WTC11 (cell line): Measurements from ENCODE around the gene EID2B. TPM values are rescaled to one million over a fixed set of nuclear protein-coding genes. Genes with fewer than 3 reads are reported as not detected.

Source experiments
- ATAC-seq: fragments of 200-7000 bp; cut with Tn5 transposase; 2 replicates; pipeline ENCODE4 v1.10.0; 2021; ENCODE audit warnings: mild to moderate bottlenecking, moderate library complexity
- CTCF ChIA-PET: fragments of 300-600 bp; sonication (Branson Sonifier 250); formaldehyde crosslinking; loops from one replicate; lab custom pipeline; 2021; ENCODE audit warnings: antibody characterized with exemption; lab: Charles Lee
- POLR2A ChIA-PET: fragments of 350-600 bp; sonication (Branson Sonifier 250); formaldehyde crosslinking; loops from one replicate; lab custom pipeline; 2021; ENCODE audit warnings: antibody characterized with exemption; lab: Charles Lee
- DNase-seq: peaks from one replicate; pipeline ENCODE4 v3.0.0; 2021; ENCODE audit warnings: low spot score
- H3K27ac Mint-ChIP-seq: 2 replicates; pipeline ENCODE4 v1.8.0; 2021; ENCODE audit warnings: mixed read lengths
- H3K27me3 Mint-ChIP-seq: 2 replicates; pipeline ENCODE4 v1.8.0; 2021; ENCODE audit warnings: low read depth, mild to moderate bottlenecking, moderate library complexity, mixed read lengths
- H3K36me3 Mint-ChIP-seq: 2 replicates; pipeline ENCODE4 v1.8.0; 2021; ENCODE audit warnings: mixed read lengths
- H3K4me1 Mint-ChIP-seq: 2 replicates; pipeline ENCODE4 v1.8.0; 2022; ENCODE audit warnings: mixed read lengths
- H3K4me3 Mint-ChIP-seq: 2 replicates; pipeline ENCODE4 v1.8.0; 2021; ENCODE audit warnings: mild to moderate bottlenecking, moderate library complexity, mixed read lengths
- H3K9me3 Mint-ChIP-seq: 2 replicates; pipeline ENCODE4 v1.8.0; 2021; ENCODE audit warnings: mixed read lengths
- ATF1 ChIP-seq: sonication (generic); formaldehyde crosslinking; IDR thresholded peaks from 2 replicates; pipeline ENCODE4 v1.8.1; 2023; ENCODE audit warnings: mild to moderate bottlenecking, moderate library complexity, missing genetic modification reagents
- E2F4 ChIP-seq: sonication (generic); formaldehyde crosslinking; IDR thresholded peaks from 2 replicates; pipeline ENCODE4 v1.8.1; 2022; ENCODE audit warnings: low read depth, mild to moderate bottlenecking, moderate library complexity, missing genetic modification reagents, borderline replicate concordance
- ESRRA ChIP-seq: sonication (generic); formaldehyde crosslinking; IDR thresholded peaks from 2 replicates; pipeline ENCODE4 v1.8.1; 2022; ENCODE audit warnings: mild to moderate bottlenecking, missing genetic modification reagents, borderline replicate concordance
- FOXP1 ChIP-seq: sonication (generic); formaldehyde crosslinking; IDR thresholded peaks from 2 replicates; pipeline ENCODE4 v1.8.0; 2022; ENCODE audit warnings: missing genetic modification reagents, mild to moderate bottlenecking, moderate library complexity, borderline replicate concordance
- HMGXB4 ChIP-seq: sonication (generic); formaldehyde crosslinking; IDR thresholded peaks from 2 replicates; pipeline ENCODE4 v1.8.1; 2023; ENCODE audit warnings: mild to moderate bottlenecking, moderate library complexity, missing genetic modification reagents
- PRRX2 ChIP-seq: fragments of 250-450 bp; sonication (Bioruptor Pico); IDR thresholded peaks from 2 replicates; pipeline ENCODE4 v1.8.0; 2021; ENCODE audit warnings: mild to moderate bottlenecking
- TCF7 ChIP-seq: sonication (generic); formaldehyde crosslinking; IDR thresholded peaks from 2 replicates; pipeline ENCODE4 v1.8.0; 2022; ENCODE audit warnings: mild to moderate bottlenecking, low read depth, missing genetic modification reagents, moderate library complexity
- ZMAT4 ChIP-seq: fragments of 250-450 bp; sonication (Bioruptor Pico); IDR thresholded peaks from 2 replicates; pipeline ENCODE4 v1.9.0; 2021; ENCODE audit warnings: mild to moderate bottlenecking
- ZNF232 ChIP-seq: sonication (generic); formaldehyde crosslinking; IDR thresholded peaks from 2 replicates; pipeline ENCODE4 v1.8.0; 2022; ENCODE audit warnings: mild to moderate bottlenecking, missing genetic modification reagents
- ZNF317 ChIP-seq: sonication (generic); formaldehyde crosslinking; IDR thresholded peaks from 2 replicates; pipeline ENCODE4 v1.8.1; 2023; ENCODE audit warnings: low read depth, mild to moderate bottlenecking, moderate library complexity, missing genetic modification reagents, borderline replicate concordance
- ZNF416 ChIP-seq: fragments of 250-450 bp; sonication (Bioruptor Pico); IDR thresholded peaks from 2 replicates; pipeline ENCODE4 v1.9.0; 2021; ENCODE audit warnings: mild to moderate bottlenecking, inconsistent platforms
- total RNA-seq: library from RNA; stranded (reverse); gene quantifications from 3 replicates; pipeline ENCODE4 v1.2.3, GENCODE V29; 2021

EID2B gene
- total RNA-seq, 1 experiment from 2014 or later: 3.6 TPM

DNA sequence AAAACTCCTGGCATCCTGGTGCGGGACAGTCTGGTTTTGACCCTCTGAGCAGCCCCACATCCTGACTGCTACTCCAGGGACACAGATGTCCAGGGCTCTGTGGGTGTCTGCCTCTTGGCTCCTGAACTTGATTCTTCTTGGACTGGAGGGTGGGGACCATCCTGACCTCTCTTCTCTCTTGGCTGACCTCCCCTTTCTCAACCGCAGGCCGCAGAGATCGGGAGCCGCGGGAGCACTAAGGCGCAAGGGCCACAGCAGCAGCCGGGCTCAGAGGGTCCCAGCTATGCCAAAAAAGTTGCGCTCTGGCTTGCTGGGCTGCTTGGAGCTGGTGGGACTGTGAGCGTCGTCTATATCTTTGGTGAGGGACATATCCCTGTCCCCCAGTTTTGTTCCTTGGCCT is 51.0 kb downstream of the EID2B start:
- TF ChIP-seq ZNF317 (CRISPR knock-in tag): no peak
- no peak for TF ChIP-seq ZNF416 (CRISPR knock-in tag)
- TF ChIP-seq ZNF232 (CRISPR knock-in tag): no peak
- TF ChIP-seq HMGXB4 (CRISPR knock-in tag): no peak
- no peak for TF ChIP-seq ZMAT4 (CRISPR knock-in tag)
- no peak for TF ChIP-seq FOXP1 (CRISPR knock-in tag)
- Mint-ChIP-seq H3K36me3 (peaks cover 25% of the 10 kb centered on the region), H3K9me3 (no peaks in the 10 kb centered on the region), H3K27ac (peak overlapping the region; percentile 87), H3K4me1 (peaks cover 18% of the 10 kb centered on the region), H3K4me3 (peak overlapping the region; percentile 91), H3K27me3 (no peaks in the 10 kb centered on the region)
- no peak for ATAC-seq
- ChIA-PET POLR2A (interaction anchor here (1.0 kb wide), 1 partner anchor 36 kb away, joined by 3 read pairs; the partner anchor contains the start of gene SUPT5H), CTCF (interaction anchor here (1.0 to 1.5 kb wide), 4 partner anchors 7 to 59 kb away, joined by 4 to 6 read pairs (median 4); partner anchors contain the start of gene EID2B)
- no peak for DNase-seq

- H3K36me3 Mint-ChIP-seq: peaks cover 24% of the 10 kb centered on the region
- DNase-seq (no peak), ATAC-seq (no peak)
- ChIA-PET CTCF (interaction anchor here (1.0 to 1.5 kb wide), 10 partner anchors 17 to 83 kb away, joined by 3 to 20 read pairs (median 4); partner anchors contain the start of genes DLL3, EID2B and RPS16), POLR2A (interaction anchor here (0.6 to 1.2 kb wide), 7 partner anchors 17 to 90 kb away, joined by 3 to 7 read pairs (median 5); partner anchors contain the start of genes DLL3, MED29, PAF1 and RPS16)
- H3K4me1 Mint-ChIP-seq: peaks cover 18% of the 10 kb centered on the region
- no peak for TF ChIP-seq TCF7
- no peak for TF ChIP-seq ESRRA (CRISPR knock-in tag)
- TF ChIP-seq ATF1 (CRISPR knock-in tag): no peak
- no peak for TF ChIP-seq E2F4 (CRISPR knock-in tag)
- TF ChIP-seq PRRX2 (CRISPR knock-in tag): no peak
- H3K27me3 Mint-ChIP-seq: no peaks in the 10 kb centered on the region
- H3K27ac Mint-ChIP-seq: peak overlapping the region; percentile 87
- H3K4me3 Mint-ChIP-seq: peak overlapping the region; percentile 91
- H3K9me3 Mint-ChIP-seq: no peaks in the 10 kb centered on the region
Measured at GRCh38 chr19:39481229-39481545, 51.5 kb downstream of the EID2B start.

Other genes starting within 250 kb of the EID2B start
- not detected in 3 replicates for gene IFNL1, start 236.4 kb downstream of the EID2B start, total RNA-seq
- 7.1 to 8.5 TPM (median 8.1 TPM) in 3 replicates for gene LRFN1, start 212.0 kb downstream of the EID2B start, total RNA-seq
- 0.96 to 1.8 TPM (median 1.4 TPM) in 3 replicates for gene GMFG, start 196.8 kb downstream of the EID2B start, total RNA-seq
- gene SAMD4B, start 190.4 kb downstream of the EID2B start, total RNA-seq: 148 to 164 TPM (median 150 TPM) in 3 replicates
- 27.8 to 34.4 TPM (median 29.4 TPM) in 3 replicates for gene PAF1, start 141.7 kb downstream of the EID2B start, total RNA-seq
- 37.6 to 42.9 TPM (median 39.4 TPM) in 3 replicates for gene MED29, start 141.5 kb downstream of the EID2B start, total RNA-seq
- gene ZFP36, start 126.0 kb downstream of the EID2B start, total RNA-seq: 17.3 to 22.2 TPM (median 18.4 TPM) in 3 replicates
- gene PLEKHG2, start 120.2 kb downstream of the EID2B start, total RNA-seq: 62.3 to 72.0 TPM (median 63.6 TPM) in 3 replicates
- 2,962 to 3,158 TPM (median 2,999 TPM) in 3 replicates for gene RPS16, start 96.9 kb downstream of the EID2B start, total RNA-seq
- gene SUPT5H, start 87.3 kb downstream of the EID2B start, total RNA-seq: 109 to 135 TPM (median 110 TPM) in 3 replicates
- 136 to 154 TPM (median 137 TPM) in 3 replicates for gene TIMM50, start 52.0 kb downstream of the EID2B start, total RNA-seq
- gene DLL3, start 33.9 kb downstream of the EID2B start, total RNA-seq: 16.4 to 23.9 TPM (median 21.6 TPM) in 3 replicates
- gene SELENOV, start 17.7 kb downstream of the EID2B start, total RNA-seq: 12.6 to 15.4 TPM (median 15.1 TPM) in 3 replicates
- 21.5 to 24.0 TPM (median 23.7 TPM) in 3 replicates for gene EID2, start 7.3 kb upstream of the EID2B start, total RNA-seq
- not detected in 3 replicates for gene LGALS13, start 69.7 kb upstream of the EID2B start, total RNA-seq
- not detected in 3 replicates for gene LGALS16, start 123.1 kb upstream of the EID2B start, total RNA-seq
- not detected in 3 replicates for gene LGALS14, start 171.6 kb upstream of the EID2B start, total RNA-seq
- not detected in 3 replicates for gene CLC, start 205.2 kb upstream of the EID2B start, total RNA-seq
- gene LEUTX, start 246.0 kb upstream of the EID2B start, total RNA-seq: not detected in 3 replicates